A673 (cell line): ENCODE measurements around the gene HLA-F.

ENCODE experiments used
- CTCF ChIP-seq: fragments of 300-800, 200-600 bp; sonication (generic); conservative IDR thresholded peaks from 2 replicates; pipeline ENCODE4 v1.5.1; 2017; ENCODE audit warnings: low read depth, mild to moderate bottlenecking, antibody characterized with exemption, low read length, moderate library complexity, mixed read lengths
- EZH2 ChIP-seq: fragments of 200-600 bp; sonication (generic); IDR thresholded peaks from 2 replicates; pipeline ENCODE4 v1.6.1; 2017; ENCODE audit warnings: borderline replicate concordance, low read depth, mild to moderate bottlenecking, mixed read lengths, antibody characterized with exemption, low read length; ENCODE audit not compliant: poor library complexity, severe bottlenecking

GRCh38 chr6:29736563-29736962, 13.3 kb downstream of the HLA-F start:
- TF ChIP-seq EZH2, result no peak
- TF ChIP-seq CTCF, result no peak
